SJSA1 (cell line): ENCODE data around the gene CWF19L1. TPM values are rescaled to one million over a fixed set of nuclear protein-coding genes. Genes with fewer than 3 reads are reported as not detected.
A peak's percentile ranks its signal among the peaks of the same experiment; 100 is the strongest.
"Not testable (repeated sequence)": the region's sequence is repeated elsewhere in the genome, so short reads cannot be mapped to it uniquely, and the experiment has no call there.

ENCODE experiments used
- DNase-seq, 2 experiments: peaks; one replicate each; pipeline ENCODE4 v3.0.0-alpha.2; 2015 to 2020; ENCODE audit warnings: low spot score in 2 of 2, low read depth in 1 of 2
- H3K27ac ChIP-seq: fragments of 250-450 bp; sonication (Bioruptor Pico); 2 replicates; pipeline ENCODE4 v1.5.1; 2020; ENCODE audit warnings: mild to moderate bottlenecking, moderate library complexity
- H3K27me3 ChIP-seq: fragments of 250-450 bp; sonication (Bioruptor Pico); replicated peaks from 2 replicates; pipeline ENCODE4 v1.5.1; 2020; ENCODE audit warnings: mild to moderate bottlenecking, moderate library complexity
- H3K36me3 ChIP-seq: fragments of 250-450 bp; sonication (Bioruptor Pico); 2 replicates; pipeline ENCODE4 v1.5.1; 2020; ENCODE audit warnings: mild to moderate bottlenecking
- H3K4me1 ChIP-seq: fragments of 250-450 bp; sonication (Bioruptor Pico); replicated peaks from 2 replicates; pipeline ENCODE4 v1.6.1; 2021; ENCODE audit warnings: mild to moderate bottlenecking
- H3K4me3 ChIP-seq: fragments of 250-450 bp; sonication (Bioruptor Pico); 2 replicates; pipeline ENCODE4 v1.5.1; 2020; ENCODE audit warnings: mild to moderate bottlenecking
- H3K9me3 ChIP-seq: fragments of 250-450 bp; sonication (Bioruptor Pico); replicated peaks from 2 replicates; pipeline ENCODE4 v1.5.1; 2020; ENCODE audit warnings: mild to moderate bottlenecking
- total RNA-seq: library from RNA; depleted of rRNA; stranded (reverse); fragments of >200 nt; shearing (Covaris generic); gene quantifications from 2 replicates; pipeline ENCODE4 v1.2.3, GENCODE V29; 2014; rRNA removed

CWF19L1 gene
- total RNA-seq: 42.6 and 63.5 TPM in 2 replicates

DNA sequence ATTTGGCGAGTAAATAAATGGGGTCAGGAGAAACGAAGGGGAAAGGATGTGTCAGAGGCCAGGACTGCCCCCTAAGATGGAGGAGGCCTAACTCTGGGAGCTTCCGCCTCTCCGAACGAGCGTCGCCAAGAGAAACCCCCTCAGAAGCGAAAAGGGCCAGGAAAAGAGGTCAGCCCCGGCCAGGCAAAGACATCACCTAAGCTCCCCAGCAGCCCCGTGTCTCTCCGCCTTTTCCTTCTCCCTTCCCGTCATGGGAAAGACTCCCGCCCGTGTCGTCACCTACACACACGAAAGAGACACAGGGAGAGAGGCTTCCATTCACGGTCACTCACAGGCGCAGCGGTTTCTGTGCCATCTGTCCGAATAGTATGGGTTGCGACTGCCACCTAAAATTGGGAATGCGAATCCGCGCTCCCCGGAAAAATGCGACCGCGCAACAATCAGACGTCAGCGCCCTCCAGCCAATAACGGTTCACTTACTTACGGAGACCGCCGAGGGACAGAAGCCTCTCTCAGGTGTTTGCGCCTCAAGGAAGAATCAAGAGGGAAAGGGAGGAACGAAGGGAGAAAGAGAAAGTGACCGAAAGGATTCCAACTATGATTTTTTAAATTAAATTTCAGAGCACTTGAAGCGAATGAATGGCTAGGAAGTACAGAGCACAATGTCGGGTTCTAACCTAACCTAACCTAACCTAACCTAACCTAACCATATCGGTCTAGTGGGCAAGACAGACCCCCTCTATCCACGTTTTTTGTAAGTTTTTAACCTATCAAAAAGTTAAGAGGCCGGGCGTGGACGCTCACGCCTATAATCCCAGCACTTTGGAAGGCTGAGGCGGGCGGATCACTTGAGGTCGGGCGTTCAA lies at the start of gene CWF19L1:
CWF19L1 (minus strand) TSS at position 400 of the 866 bp plus-strand sequence; CDS start at position 355, 45 bp downstream.
- Histone ChIP-seq H3K4me1 (peaks cover 6% of the 10 kb centered on the region; the same call in 1 of the 2 replicates), H3K4me3 (peak within 1 kb of the TSS; percentile 66), H3K27ac (peak within 1 kb of the TSS; percentile 53), H3K9me3 (no peaks in the 10 kb centered on the region), H3K27me3 (no peaks in the 10 kb centered on the region), H3K36me3 (peaks cover 6% of the 10 kb centered on the region; the same call in 1 of the 2 replicates)
- DNase-seq: peak; percentile 80 to 87

DNA sequence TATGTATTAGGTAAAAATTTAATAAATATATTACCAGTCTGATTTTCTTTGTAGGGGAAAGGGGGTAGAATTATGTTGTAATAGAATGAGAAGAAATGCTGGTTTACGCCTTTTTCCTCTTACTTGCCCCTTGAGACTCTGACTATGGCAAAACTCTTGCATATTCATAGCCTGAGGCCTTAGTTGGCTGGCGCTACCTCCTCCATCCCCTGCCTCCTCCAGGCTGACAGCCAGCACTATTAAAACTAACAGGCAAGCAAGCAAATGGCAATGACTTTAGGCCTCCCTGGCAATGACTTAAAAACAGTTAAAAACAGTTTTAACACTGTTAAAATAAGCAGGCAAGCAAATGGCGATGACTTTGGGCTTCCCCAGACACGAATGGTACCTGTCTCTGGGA lies 48.2 kb upstream of the CWF19L1 start:
- Histone ChIP-seq H3K27me3 (peaks cover 35% of the 10 kb centered on the region), H3K4me3 (no peak overlapping the region), H3K27ac (no peak overlapping the region), H3K36me3 (no peaks in the 10 kb centered on the region), H3K9me3 (no peaks in the 10 kb centered on the region), H3K4me1 (no peaks in the 10 kb centered on the region)
- no peak for DNase-seq

- H3K4me3 ChIP-seq: no peak overlapping the region
- peaks cover 41% of the 10 kb centered on the region for H3K27me3 ChIP-seq
- H3K27ac ChIP-seq: no peak overlapping the region
- no peaks in the 10 kb centered on the region for H3K4me1 ChIP-seq
- no peaks in the 10 kb centered on the region for H3K9me3 ChIP-seq
- H3K36me3 ChIP-seq: no peaks in the 10 kb centered on the region
- DNase-seq: no peak
These were observed 43.9 kb upstream of the CWF19L1 start for GRCh38 chr10:100311298-100311697.

DNA sequence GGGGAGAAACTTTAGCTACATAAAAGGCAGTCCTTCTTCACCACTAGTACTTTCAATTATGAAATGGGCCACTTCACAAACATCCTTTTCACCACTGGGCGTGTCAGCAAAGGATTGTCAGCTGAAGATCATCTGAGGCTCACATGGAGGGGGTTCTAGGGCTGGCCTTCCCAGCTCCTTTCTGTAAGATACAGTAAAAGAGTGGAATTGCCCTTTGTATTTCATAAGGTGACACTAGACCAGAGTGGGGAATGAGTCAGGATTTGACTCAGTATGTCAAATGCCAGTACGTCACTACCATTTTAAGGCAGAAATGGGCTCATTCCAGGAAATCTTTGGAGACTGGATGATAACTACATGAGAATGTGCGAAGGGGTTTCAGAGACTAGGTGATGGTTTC lies 40.2 kb upstream of the CWF19L1 start:
- H3K9me3 ChIP-seq: no peaks in the 10 kb centered on the region
- H3K27me3 ChIP-seq: peaks cover 41% of the 10 kb centered on the region
- DNase-seq: no peak
- no peaks in the 10 kb centered on the region for H3K36me3 ChIP-seq
- no peak overlapping the region for H3K4me3 ChIP-seq
- no peaks in the 10 kb centered on the region for H3K4me1 ChIP-seq
- H3K27ac ChIP-seq: no peak overlapping the region

DNA sequence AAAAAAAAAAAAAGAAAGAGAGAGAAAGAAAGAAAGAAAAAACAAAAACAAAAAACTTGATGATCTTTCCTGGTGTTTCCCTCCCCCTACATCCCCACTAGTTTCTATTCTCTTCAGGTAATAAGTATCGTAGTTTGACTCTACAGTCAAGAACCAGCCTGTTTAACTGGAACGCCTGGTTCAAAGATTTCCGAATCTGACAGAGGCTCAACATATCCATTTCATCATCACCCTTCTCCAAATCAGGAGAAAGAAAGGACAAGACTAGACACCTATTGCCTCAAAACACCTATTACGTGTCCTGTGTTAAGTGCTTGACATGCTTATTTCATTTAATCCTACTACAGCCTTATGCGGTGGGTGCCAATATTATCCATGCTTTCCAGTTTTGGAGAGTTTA lies 39.4 kb upstream of the CWF19L1 start:
- no peak overlapping the region for H3K27ac ChIP-seq
- no peak overlapping the region for H3K4me3 ChIP-seq
- DNase-seq: no peak
- H3K36me3 ChIP-seq: no peaks in the 10 kb centered on the region
- peaks cover 43% of the 10 kb centered on the region for H3K27me3 ChIP-seq
- no peaks in the 10 kb centered on the region for H3K9me3 ChIP-seq
- no peaks in the 10 kb centered on the region for H3K4me1 ChIP-seq

- peaks cover 37% of the 10 kb centered on the region for H3K27me3 ChIP-seq
- no peaks in the 10 kb centered on the region for H3K9me3 ChIP-seq
- H3K4me3 ChIP-seq: no peak overlapping the region
- DNase-seq: no peak
- H3K36me3 ChIP-seq: no peaks in the 10 kb centered on the region
- H3K27ac ChIP-seq: no peak overlapping the region
- H3K4me1 ChIP-seq: no peaks in the 10 kb centered on the region
These were observed 37.0 kb upstream of the CWF19L1 start for GRCh38 chr10:100304414-100304813.

DNA sequence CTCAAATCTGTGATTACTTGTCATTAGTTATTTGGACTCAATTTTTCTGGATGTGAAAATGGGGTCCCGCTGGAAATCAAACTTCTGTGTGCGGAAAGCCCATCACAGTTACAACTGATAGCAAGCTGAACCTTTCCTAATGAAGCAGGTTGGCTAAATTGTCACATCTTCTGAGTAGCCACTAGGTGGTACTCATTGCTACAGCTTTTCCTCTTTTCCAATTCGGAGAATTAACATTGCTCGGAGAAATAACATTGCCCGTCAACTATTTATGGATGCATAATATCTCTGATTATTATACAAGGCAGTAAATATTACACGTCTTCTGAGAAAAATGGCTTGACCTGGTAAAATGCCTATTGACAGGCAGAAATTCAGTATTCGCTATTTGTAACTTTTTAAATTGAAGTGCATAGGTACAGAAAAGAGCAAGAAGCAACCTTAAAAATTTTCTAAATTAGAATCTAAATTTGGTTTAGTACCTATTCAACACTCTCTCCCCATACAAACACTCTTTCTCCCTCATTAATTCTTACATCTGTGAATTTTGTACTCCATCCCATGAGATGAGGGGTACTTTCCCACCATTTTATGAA lies 36.4 kb upstream of the CWF19L1 start:
- H3K27ac ChIP-seq: no peak overlapping the region
- H3K9me3 ChIP-seq: no peaks in the 10 kb centered on the region
- H3K27me3 ChIP-seq: peaks cover 33% of the 10 kb centered on the region
- DNase-seq: no peak
- H3K36me3 ChIP-seq: no peaks in the 10 kb centered on the region
- no peak overlapping the region for H3K4me3 ChIP-seq
- H3K4me1 ChIP-seq: no peaks in the 10 kb centered on the region

- H3K4me3 ChIP-seq, H3K36me3 ChIP-seq, DNase-seq, H3K27ac ChIP-seq, H3K4me1 ChIP-seq, H3K9me3 ChIP-seq: not testable (repeated sequence)
- peaks cover 30% of the 10 kb centered on the region for H3K27me3 ChIP-seq
These were observed 33.7 kb upstream of the CWF19L1 start for GRCh38 chr10:100301123-100301522.

GRCh38 chr10:100297242-100297641 lies 29.8 kb upstream of the CWF19L1 start:
- Histone ChIP-seq H3K36me3 (no peaks in the 10 kb centered on the region), H3K9me3 (no peaks in the 10 kb centered on the region), H3K27ac (no peak overlapping the region), H3K27me3 (peaks cover 22% of the 10 kb centered on the region), H3K4me1 (no peaks in the 10 kb centered on the region), H3K4me3 (no peak overlapping the region)
- no peak for DNase-seq

GRCh38 chr10:100293066-100293465 lies 25.6 kb upstream of the CWF19L1 start:
- H3K36me3 ChIP-seq: no peaks in the 10 kb centered on the region
- DNase-seq: no peak
- no peak overlapping the region for H3K4me3 ChIP-seq

DNA sequence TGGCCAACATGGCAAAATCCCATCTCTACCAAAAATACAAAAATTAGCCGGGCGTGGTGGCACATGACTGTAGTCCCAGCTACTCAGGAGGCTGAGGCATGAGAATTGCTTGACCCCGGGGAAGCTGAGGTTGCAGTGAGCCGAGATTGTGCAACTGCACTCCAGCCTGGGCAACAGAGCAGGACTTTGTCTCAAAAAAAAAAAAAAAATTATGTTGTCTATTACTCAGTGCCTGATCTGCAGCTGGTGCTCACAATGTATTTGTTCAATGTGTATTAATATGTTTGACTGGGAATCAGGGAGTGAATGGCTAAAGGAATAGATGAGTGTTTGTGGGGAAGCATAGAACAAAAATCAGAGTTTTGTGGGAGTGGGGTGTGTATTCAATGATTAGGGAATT lies 24.9 kb upstream of the CWF19L1 start:
- H3K4me3 ChIP-seq, DNase-seq: not testable (repeated sequence)
- peaks cover 13% of the 10 kb centered on the region for H3K27me3 ChIP-seq

More at GRCh38 chr10:100293066-100293465, 25.6 kb upstream of the CWF19L1 start:
- no peaks in the 10 kb centered on the region for H3K9me3 ChIP-seq
- H3K4me1 ChIP-seq: no peaks in the 10 kb centered on the region
- H3K27ac ChIP-seq: no peak overlapping the region
- peaks cover 18% of the 10 kb centered on the region for H3K27me3 ChIP-seq

GRCh38 chr10:100291356-100291755 lies 23.9 kb upstream of the CWF19L1 start:
- DNase-seq: no peak
- H3K27me3 ChIP-seq: peaks cover 11% of the 10 kb centered on the region

More for the DNA sequence above, 24.9 kb upstream of the CWF19L1 start:
- H3K36me3 ChIP-seq, H3K4me1 ChIP-seq, H3K9me3 ChIP-seq, H3K27ac ChIP-seq: not testable (repeated sequence)

GRCh38 chr10:100289641-100290040 lies 22.2 kb upstream of the CWF19L1 start:
- H3K4me1 ChIP-seq: peaks cover 16% of the 10 kb centered on the region
- no peak overlapping the region for H3K27ac ChIP-seq
- peaks cover 8% of the 10 kb centered on the region for H3K36me3 ChIP-seq
- peaks cover 10% of the 10 kb centered on the region for H3K27me3 ChIP-seq
- DNase-seq: no peak
- no peaks in the 10 kb centered on the region for H3K9me3 ChIP-seq
- no peak overlapping the region for H3K4me3 ChIP-seq

More at GRCh38 chr10:100291356-100291755, 23.9 kb upstream of the CWF19L1 start:
- Histone ChIP-seq H3K9me3 (no peaks in the 10 kb centered on the region), H3K4me1 (peaks cover 8% of the 10 kb centered on the region), H3K36me3 (no peaks in the 10 kb centered on the region), H3K4me3 (no peak overlapping the region), H3K27ac (no peak overlapping the region)

DNA sequence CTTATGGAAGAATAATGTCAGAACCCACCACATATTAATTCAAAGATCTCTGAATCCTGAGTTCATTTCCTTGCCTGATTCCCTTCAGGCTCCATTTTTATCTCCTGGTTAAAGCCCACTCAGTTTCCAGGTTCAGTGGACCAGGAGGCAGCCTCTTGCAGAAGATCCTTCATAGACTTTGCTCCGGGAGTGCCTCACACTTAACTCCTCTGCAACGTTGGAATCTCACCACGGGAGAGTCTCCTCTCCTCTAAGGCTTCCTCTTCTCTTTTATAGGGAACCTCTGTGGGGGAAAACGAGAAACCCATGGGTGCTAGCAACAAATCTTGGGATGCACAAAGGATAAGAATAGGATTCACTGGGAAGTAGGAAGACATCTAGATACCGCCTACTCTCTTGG lies 20.8 kb upstream of the CWF19L1 start:
- H3K27ac ChIP-seq: no peak overlapping the region
- peaks cover 16% of the 10 kb centered on the region for H3K4me1 ChIP-seq
- peaks cover 9% of the 10 kb centered on the region for H3K27me3 ChIP-seq
- H3K36me3 ChIP-seq: peaks cover 20% of the 10 kb centered on the region
- no peak overlapping the region for H3K4me3 ChIP-seq
- H3K9me3 ChIP-seq: no peaks in the 10 kb centered on the region
- no peak for DNase-seq
